Measurements from ENCODE around the gene TBC1D2B. TPM values are rescaled to one million over a fixed set of nuclear protein-coding genes. Genes with fewer than 3 reads are reported as not detected.
"Not testable (repeated sequence)": the region's sequence is repeated elsewhere in the genome, so short reads cannot be mapped to it uniquely, and the experiment has no call there.

The TBC1D2B gene
- total and polyA plus RNA-seq, 2 of the 4 experiments (the other 2 are of a cell fraction), result 17.7 to 28.3 TPM

GRCh38 chr15:77992356-77993222, 84.9 kb downstream of the TBC1D2B start:
- Histone ChIP-seq H4K91ac (ENCODE audit: insufficient read depth, low read depth, low read length) (no peak overlapping the region), H3K79me1 (ENCODE audit: low read depth in 1 of 2, low read length in 2 of 2) (peaks cover 0 to 25% of the 10 kb centered on the region in 2 experiments; a peak in 2 of 4 replicates), H2BK120ac (ENCODE audit: low read depth, low read length) (no peak overlapping the region), H4K5ac (ENCODE audit: low read depth, low read length) (no peak overlapping the region), H3K27ac (ENCODE audit: insufficient read depth, low read length) (peak overlapping the region; percentile 29; the same call in 1 of the 2 replicates), H3K36me3 (ENCODE audit: control insufficient read depth, insufficient read depth, low read length) (peaks cover 8% of the 10 kb centered on the region), H3K14ac (replicated peaks; ENCODE audit: low read depth, low read length) (no peak overlapping the region), H3K9me3 (ENCODE audit: control insufficient read depth, insufficient read depth, low read length) (no peaks in the 10 kb centered on the region), H4K8ac (ENCODE audit: low read depth in 2 of 2, low read length in 2 of 2) (no peak overlapping the region), H2AK5ac (ENCODE audit: low read depth, low read length) (peak overlapping the region; percentile 85; the same call in 1 of the 2 replicates), H3K9me1 (ENCODE audit: insufficient read depth, low read length) (peaks cover 9% of the 10 kb centered on the region), H2BK5ac (ENCODE audit: low read depth, low read length, poor library complexity, severe bottlenecking) (peak overlapping the region; percentile 5), H2BK15ac (ENCODE audit: low read depth, low read length) (no peak overlapping the region), H2AFZ (replicated peaks; ENCODE audit: low read length, poor library complexity) (no peak overlapping the region), H3K4me3 (ENCODE audit: insufficient read depth, low read depth, low read length) (no peak overlapping the region), H3K4me1 (ENCODE audit: control insufficient read depth, insufficient read depth, low read length) (peaks cover 35% of the 10 kb centered on the region), H3K4me2 (ENCODE audit: low read depth, low read length) (no peak overlapping the region), H3K27me3 (ENCODE audit: control insufficient read depth, insufficient read depth, low read length) (no peaks in the 10 kb centered on the region), H3K4ac (ENCODE audit: low read depth, low read length) (peak overlapping the region; percentile 25; the same call in 1 of the 2 replicates), H3K56ac (ENCODE audit: extremely low read depth, insufficient read depth, low read length) (no peak overlapping the region), H3K18ac (ENCODE audit: low read depth, low read length) (no peak overlapping the region), H2BK20ac (ENCODE audit: low read depth, low read length) (no peak overlapping the region), H2AK9ac (replicated peaks; ENCODE audit: low read depth, low read length, poor library complexity) (no peak overlapping the region), H3K23ac (ENCODE audit: low read depth, low read length) (no peak overlapping the region), H4K20me1 (ENCODE audit: insufficient read depth, low read length) (peaks cover 17% of the 10 kb centered on the region), H3K9ac (ENCODE audit: low read depth, low read length) (no peak overlapping the region)
- TF ChIP-seq RAD21 (IDR thresholded peaks at IDR 0.05; ENCODE audit: low read length) (no peak), NFE2L2 (IDR thresholded peaks at IDR 0.05; ENCODE audit: low read depth, low read length) (no peak), RCOR1 (IDR thresholded peaks at IDR 0.05; ENCODE audit: insufficient replicate concordance, low read length) (no peak), SMC3 (IDR thresholded peaks at IDR 0.05; ENCODE audit: low read depth, low read length) (no peak), RFX5 (IDR thresholded peaks at IDR 0.05; ENCODE audit: low read depth, low read length) (no peak)
- CTCF ChIA-PET, result no interaction called here
- intact Hi-C loops (cut with micrococcal nuclease), result no loop called here
- in situ Hi-C loops (cut with MboI; ENCODE audit: low sequenced_read_pairs), result no loop called here
- POLR2A ChIA-PET (ENCODE audit: unreplicated experiment), result no interaction called here
- no TSS peak for BruUV-seq (replicated peaks)
- no peak for DNase-seq
- dilution Hi-C loops (cut with HindIII; ENCODE audit: low sequenced_read_pairs, unreplicated experiment), result no loop called here
- ATAC-seq (ENCODE audit: low read depth), result no peak
- WGBS, 2 experiments (ENCODE audit: extremely low coverage in 2 of 2, insufficient read length in 1 of 2), result 97% methylated on average over 14 of the region's 28 CpGs; no CpG with 5 or more reads in 1 of the 2 experiments

DNA sequence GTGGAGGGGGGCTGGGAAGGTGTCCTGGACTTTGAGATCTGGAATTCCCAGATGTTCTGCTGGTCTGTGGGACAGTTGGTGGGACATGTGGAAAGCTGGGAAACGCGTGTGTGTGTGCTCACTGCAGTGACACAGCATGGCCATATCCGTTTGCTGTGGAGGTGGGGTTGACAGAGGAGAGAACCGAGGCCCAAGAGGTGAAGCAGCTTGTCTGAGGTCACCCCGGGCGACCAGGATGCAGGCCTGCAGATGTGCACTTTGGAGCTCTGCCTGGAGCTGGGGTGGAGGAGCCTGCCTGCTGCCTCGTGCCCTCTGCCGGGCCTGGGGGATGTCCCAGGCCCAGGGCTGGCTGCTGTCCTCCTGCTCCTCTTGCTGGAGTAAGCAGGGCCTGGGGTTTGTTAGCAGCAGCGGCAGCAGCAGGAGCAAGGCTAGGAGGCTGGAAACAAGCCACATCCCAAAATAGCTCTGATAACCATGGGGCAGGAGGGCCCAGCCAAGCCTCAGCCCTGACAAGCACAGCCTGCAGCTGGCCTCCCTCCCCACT, 85.8 kb downstream of the TBC1D2B start:
- H3K27me3 ChIP-seq (ENCODE audit: control insufficient read depth, insufficient read depth, low read length); intact Hi-C loops (cut with micrococcal nuclease); H3K9me3 ChIP-seq (ENCODE audit: control insufficient read depth, insufficient read depth, low read length); H3K4me2 ChIP-seq (ENCODE audit: low read depth, low read length); H4K91ac ChIP-seq (ENCODE audit: insufficient read depth, low read depth, low read length); H4K5ac ChIP-seq (ENCODE audit: low read depth, low read length); H3K56ac ChIP-seq (ENCODE audit: extremely low read depth, insufficient read depth, low read length); H3K9me1 ChIP-seq (ENCODE audit: insufficient read depth, low read length); BruUV-seq (replicated peaks); CTCF ChIA-PET; POLR2A ChIA-PET (ENCODE audit: unreplicated experiment); H3K18ac ChIP-seq (ENCODE audit: low read depth, low read length); H3K36me3 ChIP-seq (ENCODE audit: control insufficient read depth, insufficient read depth, low read length); in situ Hi-C loops (cut with MboI; ENCODE audit: low sequenced_read_pairs); dilution Hi-C loops (cut with HindIII; ENCODE audit: low sequenced_read_pairs, unreplicated experiment); H3K9ac ChIP-seq (ENCODE audit: low read depth, low read length); H2BK15ac ChIP-seq (ENCODE audit: low read depth, low read length); H4K8ac ChIP-seq (ENCODE audit: low read depth in 2 of 2, low read length in 2 of 2); H3K4me3 ChIP-seq (ENCODE audit: insufficient read depth, low read depth, low read length); H2BK120ac ChIP-seq (ENCODE audit: low read depth, low read length); H2BK20ac ChIP-seq (ENCODE audit: low read depth, low read length): not testable (repeated sequence)
- H2AK5ac ChIP-seq (ENCODE audit: low read depth, low read length), result peak overlapping the region; percentile 67; the same call in 1 of the 2 replicates
- peak; percentile 80 for DNase-seq
- 0 out of 2 replicates have a peak overlapping the region, but pooled peaks have one; percentile 17 for H3K23ac ChIP-seq (ENCODE audit: low read depth, low read length)
- peak overlapping the region; percentile 58; the same call in 1 of the 2 replicates for H3K27ac ChIP-seq (ENCODE audit: insufficient read depth, low read length)
- peaks cover 32% of the 10 kb centered on the region for H3K4me1 ChIP-seq (ENCODE audit: control insufficient read depth, insufficient read depth, low read length)
- H2BK5ac ChIP-seq (ENCODE audit: low read depth, low read length, poor library complexity, severe bottlenecking), result peak overlapping the region; percentile 25
- peak overlapping the region; percentile 16 for H2AK9ac ChIP-seq (replicated peaks; ENCODE audit: low read depth, low read length, poor library complexity)
- peaks cover 0 to 20% of the 10 kb centered on the region in 2 experiments; a peak in 1 of 4 replicates for H3K79me1 ChIP-seq (ENCODE audit: low read depth in 1 of 2, low read length in 2 of 2)
- peak overlapping the region; percentile 49 for H2AFZ ChIP-seq (replicated peaks; ENCODE audit: low read length, poor library complexity)
- H4K20me1 ChIP-seq (ENCODE audit: insufficient read depth, low read length), result peaks cover 17% of the 10 kb centered on the region
- 0 out of 2 replicates have a peak overlapping the region, but pooled peaks have one; percentile 12 for H3K14ac ChIP-seq (replicated peaks; ENCODE audit: low read depth, low read length)
- ATAC-seq (ENCODE audit: low read depth), result peak; percentile 41
- H3K4ac ChIP-seq (ENCODE audit: low read depth, low read length), result peak overlapping the region; percentile 28
- WGBS, 2 experiments (ENCODE audit: extremely low coverage in 2 of 2, insufficient read length in 1 of 2), result no CpG with 5 or more reads among the region's 9 CpGs

Data from IMR-90 (cell line).